Lower lobe of right lung (tissue), 2 donors: Measurements from ENCODE around the gene FIBCD1. TPM values are rescaled to one million over a fixed set of nuclear protein-coding genes. Genes with fewer than 3 reads are reported as not detected.

Experiments used
- ATAC-seq, 2 donors: fragments of 200-7000 bp; cut with Tn5 transposase; one replicate each; pipeline ENCODE4 v1.9.1; 2020 to 2022; ENCODE audit warnings: mild to moderate bottlenecking in 2 of 2, moderate library complexity in 2 of 2
- DNase-seq: peaks from one replicate; pipeline ENCODE4 v3.0.0-alpha.2; 2020
- H3K27ac ChIP-seq: fragments of 200-600 bp; one replicate; pipeline ENCODE4 v1.8.0; 2022
- H3K27me3 ChIP-seq: fragments of 200-600 bp; one replicate; pipeline ENCODE4 v1.8.0; 2022; ENCODE audit warnings: low read depth
- H3K36me3 ChIP-seq: fragments of 200-600 bp; one replicate; pipeline ENCODE4 v1.8.0; 2022; ENCODE audit warnings: mild to moderate bottlenecking
- H3K4me1 ChIP-seq: fragments of 200-600 bp; one replicate; pipeline ENCODE4 v1.8.0; 2022
- H3K4me3 ChIP-seq: fragments of 200-600 bp; one replicate; pipeline ENCODE4 v1.8.0; 2022; ENCODE audit warnings: mild to moderate bottlenecking
- H3K9me3 ChIP-seq: fragments of 200-600 bp; one replicate; pipeline ENCODE4 v1.8.0; 2022
- CTCF ChIP-seq: fragments of 200-600 bp; IDR thresholded peaks from one replicate; pipeline ENCODE4 v1.8.0; 2022; ENCODE audit warnings: antibody characterized with exemption, mild to moderate bottlenecking
- intact Hi-C: fragments of 100-400 bp; cut with DNase I; formaldehyde crosslinking; loops from one replicate; pipeline ENCODE4 v1.11.0; 2022
- total RNA-seq: library from RNA; stranded (reverse); fragmentation: NEBNext Ultra II Directional; extraction: Animal tissue kit (Norgen Biotek cat#: 25700); gene quantifications from one replicate; pipeline ENCODE4 v1.2.1, GENCODE V29; 2021
- donor health status: DM: no; HTN: yes; CAD: no; lungs with severe emphysema.

Gene FIBCD1
- total RNA-seq, 1 donor from 2014 or later = 1.3 TPM

GRCh38 chr9:130985606-130986162, 46.6 kb upstream of the FIBCD1 start:
- no peaks in the 10 kb centered on the region for H3K4me1 ChIP-seq
- DNase-seq (no peak), ATAC-seq (no peak)
- H3K9me3 ChIP-seq = no peaks in the 10 kb centered on the region
- no peak overlapping the region for H3K27ac ChIP-seq
- H3K4me3 ChIP-seq = no peak overlapping the region
- intact Hi-C loops = no loop called here
- no peak for TF ChIP-seq CTCF
- H3K27me3 ChIP-seq = peaks cover 16% of the 10 kb centered on the region
- no peaks in the 10 kb centered on the region for H3K36me3 ChIP-seq

- Histone ChIP-seq H3K9me3 (no peaks in the 10 kb centered on the region), H3K27ac (no peak overlapping the region), H3K4me3 (no peak overlapping the region), H3K4me1 (no peaks in the 10 kb centered on the region), H3K36me3 (no peaks in the 10 kb centered on the region), H3K27me3 (peaks cover 18% of the 10 kb centered on the region)
- intact Hi-C loops = no loop called here
- no peak for ATAC-seq
- no peak for DNase-seq
- TF ChIP-seq CTCF = no peak
These were observed 46.0 kb upstream of the FIBCD1 start for GRCh38 chr9:130985029-130985428.

DNA sequence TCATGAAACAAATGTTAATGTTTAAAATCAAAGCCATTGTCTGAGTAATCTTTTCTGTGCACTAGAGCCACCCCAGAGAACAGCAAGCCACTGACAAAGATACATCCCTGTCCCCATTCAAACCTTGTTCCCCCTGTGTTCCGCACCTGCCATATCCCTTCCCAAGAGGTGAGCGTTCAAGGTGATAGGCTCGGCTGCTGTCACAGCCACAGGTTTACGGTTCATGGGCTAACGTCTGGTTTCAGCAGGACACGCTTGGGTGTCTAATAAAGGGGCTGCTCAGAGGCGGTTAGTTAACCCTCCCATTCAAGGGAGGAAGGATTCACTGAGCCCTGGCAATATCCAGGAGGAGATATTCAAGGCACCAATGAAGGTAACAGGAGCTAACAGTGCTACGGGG, 45.5 kb upstream of the FIBCD1 start:
- Histone ChIP-seq H3K4me3 (no peak overlapping the region), H3K27ac (no peak overlapping the region), H3K4me1 (no peaks in the 10 kb centered on the region), H3K9me3 (no peaks in the 10 kb centered on the region), H3K36me3 (no peaks in the 10 kb centered on the region), H3K27me3 (peaks cover 16% of the 10 kb centered on the region)
- DNase-seq (no peak), ATAC-seq (no peak)
- no peak for TF ChIP-seq CTCF
- intact Hi-C loops = no loop called here

- ATAC-seq = no peak
- Histone ChIP-seq H3K27ac (no peak overlapping the region), H3K9me3 (no peaks in the 10 kb centered on the region), H3K4me1 (no peaks in the 10 kb centered on the region), H3K4me3 (no peak overlapping the region), H3K36me3 (no peaks in the 10 kb centered on the region), H3K27me3 (peaks cover 13% of the 10 kb centered on the region)
- TF ChIP-seq CTCF = no peak
- intact Hi-C loops = no loop called here
- DNase-seq = no peak
These were observed 44.9 kb upstream of the FIBCD1 start for GRCh38 chr9:130983970-130984369.

DNA sequence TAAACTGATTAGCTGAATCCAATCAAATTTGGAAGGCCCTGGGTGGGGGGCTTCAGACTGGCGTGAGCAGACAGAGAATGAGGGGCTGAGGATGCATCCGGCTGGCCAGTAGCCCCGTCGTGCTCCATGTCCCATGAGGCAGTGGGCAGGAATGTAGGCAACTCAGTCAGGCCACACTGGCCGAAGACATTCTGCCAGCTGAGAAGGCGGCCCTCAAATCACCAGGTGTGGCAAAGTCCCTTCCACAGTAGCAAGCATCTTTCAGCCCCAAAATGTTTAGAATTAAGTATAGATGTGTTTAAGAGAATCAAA, 44.3 kb upstream of the FIBCD1 start:
- no peak for TF ChIP-seq CTCF
- ATAC-seq (no peak), DNase-seq (no peak)
- H3K36me3 ChIP-seq = no peaks in the 10 kb centered on the region
- H3K9me3 ChIP-seq = no peaks in the 10 kb centered on the region
- H3K27ac ChIP-seq = no peak overlapping the region
- no peaks in the 10 kb centered on the region for H3K4me1 ChIP-seq
- intact Hi-C loops = no loop called here
- H3K27me3 ChIP-seq = peaks cover 16% of the 10 kb centered on the region
- H3K4me3 ChIP-seq = no peak overlapping the region
